ENCODE data around the gene METTL15. TPM values are rescaled to one million over a fixed set of nuclear protein-coding genes. Genes with fewer than 3 reads are reported as not detected.
"Not testable (repeated sequence)": the region's sequence is repeated elsewhere in the genome, so short reads cannot be mapped to it uniquely, and the experiment has no call there.

Gene METTL15
- total RNA-seq, 1 donor from 2014 or later: 13.5 TPM

GRCh38 chr11:28315440-28315839 is 207.3 kb downstream of the METTL15 start:
- DNase-seq: no peak
- H3K27ac ChIP-seq: no peak overlapping the region

GRCh38 chr11:28318871-28319270 is 210.7 kb downstream of the METTL15 start:
- no peaks in the 10 kb centered on the region for H3K4me1 ChIP-seq
- H3K4me3 ChIP-seq: no peak overlapping the region
- no peaks in the 10 kb centered on the region for H3K27me3 ChIP-seq
- no peaks in the 10 kb centered on the region for H3K36me3 ChIP-seq
- no peak overlapping the region for H3K27ac ChIP-seq
- TF ChIP-seq CTCF (IDR thresholded peaks at IDR 0.05): no peak
- DNase-seq (no peak), ATAC-seq (no peak)
- no peaks in the 10 kb centered on the region for H3K9me3 ChIP-seq
- intact Hi-C loops (cut with DNase I): no loop called here

More at GRCh38 chr11:28315440-28315839, 207.3 kb downstream of the METTL15 start:
- no peak for ATAC-seq
- Histone ChIP-seq H3K27me3 (no peaks in the 10 kb centered on the region), H3K9me3 (no peaks in the 10 kb centered on the region), H3K4me1 (no peaks in the 10 kb centered on the region), H3K4me3 (no peak overlapping the region), H3K36me3 (no peaks in the 10 kb centered on the region)
- no peak for TF ChIP-seq CTCF (IDR thresholded peaks at IDR 0.05)
- intact Hi-C loops (cut with DNase I): no loop called here

GRCh38 chr11:28323621-28324020 is 215.4 kb downstream of the METTL15 start:
- Histone ChIP-seq H3K36me3 (no peaks in the 10 kb centered on the region), H3K9me3 (no peaks in the 10 kb centered on the region), H3K4me3 (no peak overlapping the region), H3K27ac (no peak overlapping the region), H3K4me1 (no peaks in the 10 kb centered on the region), H3K27me3 (no peaks in the 10 kb centered on the region)
- DNase-seq: no peak
- intact Hi-C loops (cut with DNase I): no loop called here
- no peak for TF ChIP-seq CTCF (IDR thresholded peaks at IDR 0.05)
- ATAC-seq: no peak

- H3K9me3 ChIP-seq; intact Hi-C loops (cut with DNase I); H3K27ac ChIP-seq; H3K36me3 ChIP-seq; H3K4me1 ChIP-seq; H3K4me3 ChIP-seq; H3K27me3 ChIP-seq; DNase-seq: not testable (repeated sequence)
- peak; percentile 64 for ATAC-seq
Observed at GRCh38 chr11:28332393-28332792, 224.2 kb downstream of the METTL15 start.

GRCh38 chr11:28337701-28338100 is 229.5 kb downstream of the METTL15 start:
- H3K4me3 ChIP-seq: no peak overlapping the region
- no peaks in the 10 kb centered on the region for H3K9me3 ChIP-seq
- no peak overlapping the region for H3K27ac ChIP-seq
- no peak for TF ChIP-seq CTCF (IDR thresholded peaks at IDR 0.05)
- H3K27me3 ChIP-seq: no peaks in the 10 kb centered on the region
- ATAC-seq: no peak
- H3K4me1 ChIP-seq: no peaks in the 10 kb centered on the region
- no peak for DNase-seq
- no peaks in the 10 kb centered on the region for H3K36me3 ChIP-seq
- intact Hi-C loops (cut with DNase I): no loop called here

GRCh38 chr11:28338371-28338770 is 230.2 kb downstream of the METTL15 start:
- no peak for TF ChIP-seq CTCF (IDR thresholded peaks at IDR 0.05)

More at GRCh38 chr11:28338371-28338770, 230.2 kb downstream of the METTL15 start:
- Histone ChIP-seq H3K27ac (no peak overlapping the region), H3K27me3 (no peaks in the 10 kb centered on the region), H3K4me3 (no peak overlapping the region), H3K36me3 (no peaks in the 10 kb centered on the region), H3K9me3 (no peaks in the 10 kb centered on the region), H3K4me1 (no peaks in the 10 kb centered on the region)
- ATAC-seq: no peak
- no peak for DNase-seq
- intact Hi-C loops (cut with DNase I): no loop called here

All from upper lobe of right lung (tissue), 1 donor.